ENCODE measurements around the gene WDR87. TPM values are rescaled to one million over a fixed set of nuclear protein-coding genes. Genes with fewer than 3 reads are reported as not detected.
A peak's percentile ranks its signal among the peaks of the same experiment; 100 is the strongest.
"Not testable (repeated sequence)": the region's sequence is repeated elsewhere in the genome, so short reads cannot be mapped to it uniquely, and the experiment has no call there.

Gene WDR87
- polyA plus RNA-seq, 1 donor from 2014 or later: not detected

DNA sequence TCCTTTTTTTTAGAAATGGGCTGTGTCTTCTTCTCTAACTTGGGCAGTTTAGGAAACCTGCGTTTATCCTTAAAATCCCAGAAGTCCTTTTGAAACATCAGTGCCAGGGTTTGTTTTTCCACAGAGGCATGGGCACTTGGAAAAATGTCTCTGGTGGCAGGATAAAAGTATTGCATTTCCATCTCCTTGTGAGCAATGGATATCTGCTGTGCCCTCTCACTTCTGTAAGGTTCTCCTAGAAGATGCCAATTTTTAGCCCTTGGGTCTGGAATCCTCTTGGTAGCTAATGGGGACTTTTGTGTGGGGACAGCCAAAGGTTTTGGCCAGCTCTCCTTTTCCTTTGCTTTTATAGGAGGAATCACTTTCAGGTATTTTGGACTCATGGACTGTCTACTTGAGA is 21.0 kb downstream of the WDR87 start:
- no peak overlapping the region for H3K4me3 Mint-ChIP-seq
- H3K9me3 Mint-ChIP-seq: peaks cover 0 to 3% (median 0%) of the 10 kb centered on the region in 3 donors
- H3K27ac Mint-ChIP-seq: no peak overlapping the region
- H3K36me3 Mint-ChIP-seq: no peaks in the 10 kb centered on the region
- no peaks in the 10 kb centered on the region for H3K27me3 Mint-ChIP-seq
- H3K4me1 Mint-ChIP-seq: no peaks in the 10 kb centered on the region

DNA sequence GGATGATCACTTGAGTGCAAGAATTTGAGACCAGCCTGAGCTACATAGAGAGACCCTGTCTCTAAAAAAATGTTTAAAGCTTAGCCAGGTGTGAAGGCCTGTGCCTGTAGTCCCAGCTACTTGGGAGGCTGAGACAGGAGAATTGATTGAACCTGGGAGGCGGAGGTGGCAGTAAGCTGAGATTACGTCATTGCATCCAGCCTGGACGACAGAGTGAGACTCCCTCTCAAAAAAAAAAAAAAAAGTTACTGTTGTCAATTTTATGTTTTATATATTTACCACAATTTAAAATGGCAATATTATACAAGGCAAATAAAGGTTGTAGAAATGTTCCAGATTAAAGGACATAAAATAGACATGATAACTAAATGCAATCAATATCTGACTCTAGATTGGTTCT is 29.2 kb downstream of the WDR87 start:
- H3K27ac Mint-ChIP-seq: no peak overlapping the region
- H3K4me1 Mint-ChIP-seq: no peaks in the 10 kb centered on the region
- no peaks in the 10 kb centered on the region for H3K36me3 Mint-ChIP-seq
- peaks cover 3% of the 10 kb centered on the region for H3K27me3 Mint-ChIP-seq
- H3K9me3 Mint-ChIP-seq: peaks cover 0 to 3% (median 0%) of the 10 kb centered on the region in 3 donors
- no peak overlapping the region for H3K4me3 Mint-ChIP-seq

DNA sequence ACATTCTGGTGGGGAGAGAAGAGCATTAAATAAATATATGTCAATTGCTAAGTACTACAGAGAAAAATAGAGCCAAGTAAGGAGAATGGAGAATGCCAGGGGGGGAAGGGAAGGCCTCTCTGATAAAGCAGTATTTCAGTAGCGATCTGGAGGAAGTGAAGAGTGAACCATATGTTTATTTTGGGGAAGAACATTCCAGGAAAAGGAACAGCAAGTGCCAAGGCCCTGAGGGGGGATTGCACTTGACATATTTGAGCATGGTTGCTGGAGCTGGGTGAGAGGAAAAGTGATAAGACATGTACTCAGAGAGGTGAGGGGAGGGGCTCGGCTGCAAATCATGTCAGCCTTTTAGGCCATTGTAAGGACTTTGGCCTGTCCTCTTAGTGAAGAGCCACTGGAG is 30.4 kb downstream of the WDR87 start:
- Mint-ChIP-seq H3K36me3 (no peaks in the 10 kb centered on the region), H3K4me3 (no peak overlapping the region), H3K9me3 (peaks cover 0 to 3% (median 0%) of the 10 kb centered on the region in 3 donors), H3K27me3 (peaks cover 3% of the 10 kb centered on the region), H3K4me1 (no peaks in the 10 kb centered on the region), H3K27ac (no peak overlapping the region)

DNA sequence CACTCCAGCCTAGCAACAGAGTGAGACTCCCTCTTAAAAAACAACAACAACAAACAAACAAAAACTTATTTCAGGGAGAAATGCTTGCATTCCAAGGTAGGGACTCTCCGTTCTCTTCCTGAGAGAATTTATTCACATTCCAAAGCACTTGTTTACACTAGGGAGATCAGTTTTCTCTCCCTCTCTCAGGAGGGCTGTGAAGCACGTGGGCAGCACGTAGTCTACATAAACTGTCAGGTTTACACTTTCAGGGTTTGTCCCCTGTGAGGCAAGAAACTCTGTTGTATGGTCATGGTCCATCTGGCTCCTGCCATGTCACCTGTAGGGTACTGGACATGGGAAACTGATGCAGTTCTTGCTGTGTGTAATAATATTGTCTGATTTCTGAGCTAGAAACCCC is 31.6 kb downstream of the WDR87 start:
- H3K9me3 Mint-ChIP-seq: peaks cover 0 to 3% (median 0%) of the 10 kb centered on the region in 3 donors
- no peak overlapping the region for H3K27ac Mint-ChIP-seq
- H3K36me3 Mint-ChIP-seq: no peaks in the 10 kb centered on the region
- H3K4me1 Mint-ChIP-seq: no peaks in the 10 kb centered on the region
- H3K27me3 Mint-ChIP-seq: peaks cover 3% of the 10 kb centered on the region
- H3K4me3 Mint-ChIP-seq: no peak overlapping the region

DNA sequence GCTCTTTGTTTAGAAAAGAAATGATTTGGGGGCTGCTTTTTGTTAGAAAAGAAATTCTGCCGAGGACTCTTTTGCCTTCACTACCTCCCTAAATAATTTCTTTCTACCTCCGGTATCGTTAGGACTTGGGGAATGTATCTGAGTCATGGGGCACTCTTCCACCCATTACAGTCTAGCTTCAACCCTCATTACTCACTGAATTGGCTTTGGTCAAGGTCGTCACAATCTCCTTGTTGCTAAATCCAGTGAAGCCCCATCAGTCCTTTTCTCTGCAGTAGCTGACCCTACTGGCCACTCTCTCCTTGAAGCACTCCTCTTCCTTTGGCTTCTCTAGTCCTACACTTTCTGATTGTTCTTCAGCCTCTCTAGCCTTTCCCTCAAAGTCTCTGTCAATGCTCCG is 34.0 kb downstream of the WDR87 start:
- peaks cover 0 to 6% (median 0%) of the 10 kb centered on the region in 3 donors for H3K9me3 Mint-ChIP-seq
- no peaks in the 10 kb centered on the region for H3K4me1 Mint-ChIP-seq
- H3K27ac Mint-ChIP-seq: peak overlapping the region in 1 of 3 donors; percentile 67
- no peak overlapping the region for H3K4me3 Mint-ChIP-seq
- no peaks in the 10 kb centered on the region for H3K36me3 Mint-ChIP-seq
- H3K27me3 Mint-ChIP-seq: peaks cover 5% of the 10 kb centered on the region

DNA sequence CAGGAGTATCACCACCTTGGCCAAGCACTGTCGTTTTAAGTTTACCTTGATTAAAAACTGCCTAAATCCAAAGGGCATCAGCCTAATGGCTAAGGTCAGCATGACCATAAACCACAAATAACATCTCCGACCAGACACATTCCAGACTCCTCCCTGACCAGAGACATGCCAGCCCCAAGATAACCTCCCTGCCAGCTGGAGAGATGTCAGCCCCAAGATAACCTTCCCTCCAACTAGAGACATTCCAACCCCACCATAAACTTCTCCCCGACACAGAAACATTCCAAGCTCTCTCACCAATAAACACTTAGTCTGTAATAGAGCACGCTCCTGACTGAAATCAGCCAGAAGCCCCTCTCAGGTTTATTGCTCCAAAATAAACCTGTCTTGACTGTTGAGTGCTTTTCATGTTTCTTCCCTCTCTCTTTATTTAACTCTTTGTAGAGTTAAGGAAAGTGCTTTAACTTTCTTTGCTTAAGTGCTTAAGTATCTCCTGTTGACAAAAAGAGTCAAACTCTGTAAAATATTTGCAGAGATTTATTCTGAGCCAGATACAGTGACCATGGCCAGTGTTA is 36.5 kb downstream of the WDR87 start:
- H3K4me1 Mint-ChIP-seq: no peaks in the 10 kb centered on the region
- no peak overlapping the region for H3K27ac Mint-ChIP-seq
- peaks cover 0 to 6% (median 0%) of the 10 kb centered on the region in 3 donors for H3K9me3 Mint-ChIP-seq
- H3K36me3 Mint-ChIP-seq: no peaks in the 10 kb centered on the region
- peaks cover 4% of the 10 kb centered on the region for H3K27me3 Mint-ChIP-seq
- no peak overlapping the region for H3K4me3 Mint-ChIP-seq

DNA sequence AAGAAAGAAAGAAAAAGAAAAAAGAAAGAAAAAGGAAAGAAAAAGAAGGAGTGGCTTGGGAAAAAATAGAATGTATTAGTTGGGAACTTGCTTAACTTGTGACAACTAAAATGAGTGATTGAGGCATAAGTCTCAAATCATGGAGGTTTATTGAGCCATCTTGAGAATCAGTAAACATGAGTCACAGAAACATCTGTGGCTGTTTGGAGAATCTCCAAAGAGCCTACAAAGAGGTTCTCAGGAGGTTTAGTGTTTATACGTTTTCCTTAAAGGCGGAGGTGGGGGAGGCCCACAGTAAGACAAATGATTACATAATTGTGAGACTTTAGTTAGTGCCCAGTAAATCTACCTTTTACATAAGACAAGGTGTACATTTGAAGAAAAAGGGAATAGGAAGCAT is 38.6 kb downstream of the WDR87 start:
- H3K27ac Mint-ChIP-seq: peak overlapping the region in 1 of 3 donors; percentile 41
- no peak overlapping the region for H3K4me3 Mint-ChIP-seq
- H3K4me1 Mint-ChIP-seq: no peaks in the 10 kb centered on the region
- H3K27me3 Mint-ChIP-seq: peaks cover 4% of the 10 kb centered on the region
- H3K36me3 Mint-ChIP-seq: no peaks in the 10 kb centered on the region
- peaks cover 0 to 6% (median 0%) of the 10 kb centered on the region in 3 donors for H3K9me3 Mint-ChIP-seq

DNA sequence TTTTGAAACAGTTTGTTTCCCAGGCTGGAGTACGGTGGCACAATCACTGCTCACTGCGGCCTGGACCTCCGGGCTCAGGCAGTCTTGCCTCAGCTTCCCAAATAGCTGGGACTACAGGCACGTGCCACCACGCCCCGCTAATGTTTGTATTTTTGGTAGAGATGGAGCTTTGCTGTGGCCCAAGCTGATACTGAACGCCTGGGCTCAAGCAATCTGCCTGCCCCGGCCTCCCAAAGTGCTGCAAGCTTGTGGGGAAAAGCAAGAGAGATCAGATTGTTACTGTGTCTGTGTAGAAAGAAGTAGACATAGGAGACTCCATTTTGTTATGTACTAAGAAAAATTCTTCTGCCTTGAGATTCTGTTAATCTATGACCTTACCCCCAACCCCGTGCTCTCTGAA is 40.5 kb downstream of the WDR87 start:
- not testable (repeated sequence) for H3K27ac Mint-ChIP-seq, H3K9me3 Mint-ChIP-seq, H3K4me3 Mint-ChIP-seq, H3K4me1 Mint-ChIP-seq, H3K27me3 Mint-ChIP-seq, H3K36me3 Mint-ChIP-seq

DNA sequence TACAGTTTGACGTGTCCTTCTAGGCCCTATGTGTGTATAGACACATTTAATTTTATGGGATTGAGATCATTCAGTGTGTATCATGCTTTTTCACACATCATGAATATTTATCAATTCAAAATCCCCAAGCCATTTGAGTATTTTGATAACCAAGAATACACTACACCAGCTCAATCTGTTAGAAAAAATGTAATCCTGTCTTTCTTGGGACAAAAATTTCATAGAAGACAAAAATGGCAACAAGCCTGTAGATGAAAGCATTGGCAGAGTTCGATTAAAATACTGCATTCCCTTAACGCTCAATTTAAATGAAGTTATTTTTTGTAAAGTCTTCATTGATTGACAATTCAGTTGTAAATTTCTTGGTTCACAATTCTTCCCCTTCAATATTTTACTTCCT is 41.9 kb downstream of the WDR87 start:
- Mint-ChIP-seq H3K4me3 (no peak overlapping the region), H3K9me3 (peaks cover 0 to 5% (median 0%) of the 10 kb centered on the region in 3 donors), H3K27me3 (peaks cover 2% of the 10 kb centered on the region)

DNA sequence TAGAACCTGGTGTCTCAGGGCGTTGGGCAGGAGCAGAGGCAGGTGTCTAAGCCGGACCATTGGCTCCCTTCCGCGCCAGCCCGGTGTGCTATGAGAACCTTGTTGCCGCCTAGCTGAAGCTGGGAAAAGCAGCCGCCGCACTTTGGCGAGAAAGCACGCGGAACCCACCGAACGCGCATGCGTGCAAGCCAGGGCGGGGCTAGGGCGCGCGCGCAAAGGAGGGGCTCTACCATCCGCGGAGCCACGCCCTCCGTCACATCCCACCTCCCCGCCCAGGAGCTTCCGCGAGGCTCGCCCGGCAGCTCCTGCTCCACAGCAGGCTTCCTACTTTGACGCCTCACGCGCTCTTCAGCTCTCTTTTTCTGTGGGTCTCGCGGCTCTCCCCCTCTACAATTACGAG is 51.3 kb downstream of the WDR87 start:
- Mint-ChIP-seq H3K27ac (peak overlapping the region in 1 of 3 donors; percentile 82), H3K9me3 (no peaks in the 10 kb centered on the region), H3K36me3 (no peaks in the 10 kb centered on the region), H3K4me1 (no peaks in the 10 kb centered on the region), H3K4me3 (peak overlapping the region in 3 of 4 donors; percentile 39 to 76 (median 57)), H3K27me3 (peaks cover 5% of the 10 kb centered on the region)

More for the DNA sequence above, 41.9 kb downstream of the WDR87 start:
- no peaks in the 10 kb centered on the region for H3K36me3 Mint-ChIP-seq
- no peaks in the 10 kb centered on the region for H3K4me1 Mint-ChIP-seq
- H3K27ac Mint-ChIP-seq: no peak overlapping the region

DNA sequence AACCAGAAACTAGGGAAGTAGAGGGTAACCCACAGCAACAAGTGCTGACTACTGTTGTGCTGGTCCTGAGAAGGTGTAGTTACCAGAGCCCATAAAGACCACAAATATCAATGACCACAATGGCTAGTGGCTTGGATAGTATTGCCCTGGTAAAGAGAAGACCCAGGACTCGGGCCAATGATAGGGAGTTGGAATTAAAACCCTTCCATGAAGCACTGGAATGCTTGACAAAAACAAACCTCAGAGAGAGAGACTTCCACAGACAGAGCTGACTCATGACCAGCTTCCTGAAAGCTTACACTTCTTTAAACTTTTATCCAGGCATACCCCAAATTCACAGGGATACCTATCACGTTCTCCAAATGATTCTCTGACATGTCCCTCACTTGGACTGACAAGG is 60.5 kb downstream of the WDR87 start:
- Mint-ChIP-seq H3K9me3 (peaks cover 0 to 2% (median 1%) of the 10 kb centered on the region in 3 donors), H3K4me1 (peaks cover 0 to 2% (median 0%) of the 10 kb centered on the region in 3 donors), H3K36me3 (no peaks in the 10 kb centered on the region), H3K27me3 (no peaks in the 10 kb centered on the region), H3K4me3 (no peak overlapping the region), H3K27ac (no peak overlapping the region)

Other genes with a start within 250 kb of the WDR87 start
- gene ZNF607, start 186.8 kb downstream of the WDR87 start, polyA plus RNA-seq: 6.7 TPM
- gene ZNF573, start 127.0 kb downstream of the WDR87 start, polyA plus RNA-seq: 10.0 TPM
- 13.6 TPM for gene SIPA1L3, start 614 bp upstream of the WDR87 start, polyA plus RNA-seq